ENCODE data around the gene BRME1.

The BRME1 gene

DNA sequence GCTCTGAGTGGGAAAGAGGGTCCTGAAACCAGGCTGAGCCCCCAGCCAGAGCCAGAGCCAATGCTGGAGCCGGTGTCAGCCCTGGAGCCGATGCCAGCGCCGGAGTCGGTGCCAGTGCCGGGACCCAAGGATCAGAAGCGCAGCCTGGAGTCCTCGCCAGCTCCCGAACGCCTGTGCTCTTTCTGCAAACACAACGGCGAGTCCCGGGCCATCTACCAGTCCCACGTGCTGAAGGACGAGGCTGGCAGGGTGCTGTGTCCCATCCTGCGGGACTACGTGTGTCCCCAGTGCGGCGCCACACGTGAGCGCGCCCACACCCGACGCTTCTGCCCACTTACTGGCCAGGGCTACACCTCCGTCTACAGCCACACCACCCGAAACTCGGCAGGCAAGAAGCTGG, 28.6 kb downstream of the BRME1 start:
- POLR2A ChIA-PET = no interaction called here
- 97% methylated on average over 27 of the region's 27 CpGs for WGBS (ENCODE audit: insufficient coverage)
- CTCF ChIA-PET = interaction anchor here (0.7 to 1.6 kb wide), 4 partner anchors 9 to 154 kb away, joined by 3 to 6 read pairs (median 3); partner anchors contain the start of gene IL27RA

GRCh38 chr19:13876834-13877233, 29.1 kb downstream of the BRME1 start, which contains the start of gene NANOS3:
NANOS3 (plus strand) TSS chr19:13877134; CDS start chr19:13877249, 115 bp downstream.
- ChIA-PET POLR2A (no interaction called here), CTCF (interaction anchor here (1.4 to 1.7 kb wide), 3 partner anchors 35 to 165 kb away, joined by 3 to 7 read pairs (median 6); partner anchors contain the start of gene IL27RA)
- Histone ChIP-seq H3K27ac (ENCODE audit: insufficient read depth in 1 of 2, low read depth in 1 of 2, low read length in 2 of 2, poor library complexity in 1 of 2, severe bottlenecking in 2 of 2) (no peak within 1 kb of the TSS), H3K4me3 (ENCODE audit: control insufficient read depth in 1 of 7, extremely low read depth in 1 of 7, insufficient read depth in 4 of 7, low read depth in 2 of 7, low read length in 6 of 7) (no peak within 1 kb of the TSS), H3K36me3 (ENCODE audit: control insufficient read depth in 4 of 4, insufficient read depth in 4 of 4, low read length in 3 of 4) (peaks cover 0 to 4% (median 0%) of the 10 kb centered on the region in 4 experiments), H3K4me1 (ENCODE audit: control extremely low read depth in 1 of 4, control insufficient read depth in 4 of 4, insufficient read depth in 4 of 4, low read length in 3 of 4) (peaks cover 0 to 43% (median 32%) of the 10 kb centered on the region in 4 experiments), H3K9me3 (ENCODE audit: control extremely low read depth in 1 of 5, control insufficient read depth in 4 of 5, insufficient read depth in 2 of 5, low read depth in 1 of 5, low read length in 4 of 5) (no peaks in the 10 kb centered on the region), H3K27me3 (replicated peaks in 2 of 5; ENCODE audit: control insufficient read depth in 4 of 5, insufficient read depth in 5 of 5, low read length in 4 of 5) (no peaks in the 10 kb centered on the region)
- 17% methylated on average over 1 of the region's 5 CpGs for WGBS (ENCODE audit: insufficient coverage)
- DNase-seq = no peak

More for the DNA sequence above, 28.6 kb downstream of the BRME1 start:
- no peak overlapping the region for H3K27ac ChIP-seq (ENCODE audit: insufficient read depth in 1 of 2, low read depth in 1 of 2, low read length in 2 of 2, poor library complexity in 1 of 2, severe bottlenecking in 2 of 2)
- no peaks in the 10 kb centered on the region for H3K27me3 ChIP-seq (replicated peaks in 2 of 5; ENCODE audit: control insufficient read depth in 4 of 5, insufficient read depth in 5 of 5, low read length in 4 of 5)
- no peak for DNase-seq
- no peak overlapping the region for H3K4me3 ChIP-seq (ENCODE audit: control insufficient read depth in 1 of 7, extremely low read depth in 1 of 7, insufficient read depth in 4 of 7, low read depth in 2 of 7, low read length in 6 of 7)
- H3K4me1 ChIP-seq (ENCODE audit: control extremely low read depth in 1 of 4, control insufficient read depth in 4 of 4, insufficient read depth in 4 of 4, low read length in 3 of 4) = peaks cover under 1 to 48% (median 36%) of the 10 kb centered on the region in 4 experiments
- H3K36me3 ChIP-seq (ENCODE audit: control insufficient read depth in 4 of 4, insufficient read depth in 4 of 4, low read length in 3 of 4) = peaks cover 0 to 4% (median 0%) of the 10 kb centered on the region in 4 experiments
- H3K9me3 ChIP-seq (ENCODE audit: control extremely low read depth in 1 of 5, control insufficient read depth in 4 of 5, insufficient read depth in 2 of 5, low read depth in 1 of 5, low read length in 4 of 5) = no peaks in the 10 kb centered on the region

DNA sequence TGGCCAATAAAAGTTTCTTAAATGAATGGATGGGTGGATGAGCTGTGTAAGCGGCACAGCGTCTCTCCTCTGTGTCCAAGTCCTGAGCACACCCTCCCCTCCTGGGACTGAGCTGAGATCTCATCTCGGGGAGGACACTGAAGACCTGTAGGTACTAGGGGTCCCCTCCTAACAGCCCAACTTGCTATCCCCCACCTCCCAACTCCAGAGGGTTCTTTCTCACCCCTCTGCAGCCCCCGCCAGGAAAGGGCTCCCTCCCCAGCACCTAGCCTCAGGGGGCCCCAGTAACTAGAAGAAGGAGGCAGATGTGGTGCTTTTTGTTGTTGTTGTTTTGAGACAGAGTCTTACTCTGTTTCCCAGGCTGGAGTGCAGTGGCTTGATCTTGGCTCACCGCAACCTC, 30.1 kb downstream of the BRME1 start:
- no peak overlapping the region for H3K27ac ChIP-seq (ENCODE audit: insufficient read depth in 1 of 2, low read depth in 1 of 2, low read length in 2 of 2, poor library complexity in 1 of 2, severe bottlenecking in 2 of 2)
- POLR2A ChIA-PET = no interaction called here
- no peak overlapping the region for H3K4me3 ChIP-seq (ENCODE audit: control insufficient read depth in 1 of 7, extremely low read depth in 1 of 7, insufficient read depth in 4 of 7, low read depth in 2 of 7, low read length in 6 of 7)
- H3K36me3 ChIP-seq (ENCODE audit: control insufficient read depth in 4 of 4, insufficient read depth in 4 of 4, low read length in 3 of 4) = peaks cover 0 to 5% (median 2%) of the 10 kb centered on the region in 4 experiments
- no peaks in the 10 kb centered on the region for H3K9me3 ChIP-seq (ENCODE audit: control extremely low read depth in 1 of 5, control insufficient read depth in 4 of 5, insufficient read depth in 2 of 5, low read depth in 1 of 5, low read length in 4 of 5)
- CTCF ChIA-PET = interaction anchor here (0.6 to 1.7 kb wide), 7 partner anchors 34 to 250 kb away, joined by 3 to 7 read pairs (median 3); partner anchors contain the start of gene MISP3
- peaks cover 0 to 33% (median 22%) of the 10 kb centered on the region in 4 experiments for H3K4me1 ChIP-seq (ENCODE audit: control extremely low read depth in 1 of 4, control insufficient read depth in 4 of 4, insufficient read depth in 4 of 4, low read length in 3 of 4)
- 100% methylated on average over 1 of the region's 5 CpGs for WGBS (ENCODE audit: insufficient coverage)
- no peaks in the 10 kb centered on the region for H3K27me3 ChIP-seq (replicated peaks in 2 of 5; ENCODE audit: control insufficient read depth in 4 of 5, insufficient read depth in 5 of 5, low read length in 4 of 5)
- no peak for DNase-seq

DNA sequence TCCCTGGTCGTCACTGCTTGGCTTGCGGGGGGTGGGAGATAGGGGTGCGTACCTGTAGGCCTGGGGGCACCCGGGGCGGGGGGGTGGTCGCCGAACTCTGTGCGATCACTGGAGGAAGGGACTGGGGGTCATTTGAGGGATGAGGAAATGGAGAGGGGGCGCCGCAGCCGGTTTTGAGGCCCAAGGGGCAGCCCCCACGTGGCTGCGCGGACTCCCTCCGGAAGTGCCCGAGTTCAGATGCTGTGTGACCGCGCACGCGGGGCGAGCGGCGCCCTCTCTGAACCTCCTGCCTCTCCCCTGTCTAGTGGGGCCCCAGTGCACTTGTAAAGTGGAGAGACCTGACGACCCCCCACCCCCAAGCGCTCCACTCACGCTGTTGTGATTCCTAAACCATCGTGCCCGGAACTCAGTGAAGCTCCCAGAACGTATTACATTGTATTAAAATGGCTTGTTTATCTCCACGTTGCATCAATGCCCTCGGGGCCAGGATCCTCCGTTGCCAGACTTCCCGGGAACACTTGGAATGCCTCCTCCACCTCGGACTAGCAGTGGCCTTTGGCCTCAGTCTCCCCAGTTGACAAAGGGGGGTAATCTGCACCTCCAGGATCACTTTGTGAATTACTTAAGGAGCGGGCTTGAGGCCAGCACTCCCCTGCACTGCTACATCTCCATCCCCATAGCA, 31.9 kb downstream of the BRME1 start:
- Histone ChIP-seq H3K27me3 (replicated peaks in 2 of 5; ENCODE audit: control insufficient read depth in 4 of 5, insufficient read depth in 5 of 5, low read length in 4 of 5) (no peaks in the 10 kb centered on the region), H3K27ac (ENCODE audit: insufficient read depth in 1 of 2, low read depth in 1 of 2, low read length in 2 of 2, poor library complexity in 1 of 2, severe bottlenecking in 2 of 2) (no peak overlapping the region), H3K9me3 (ENCODE audit: control extremely low read depth in 1 of 5, control insufficient read depth in 4 of 5, insufficient read depth in 2 of 5, low read depth in 1 of 5, low read length in 4 of 5) (no peaks in the 10 kb centered on the region), H3K36me3 (ENCODE audit: control insufficient read depth in 4 of 4, insufficient read depth in 4 of 4, low read length in 3 of 4) (peaks cover 0 to 6% (median 2%) of the 10 kb centered on the region in 4 experiments), H3K4me1 (ENCODE audit: control extremely low read depth in 1 of 4, control insufficient read depth in 4 of 4, insufficient read depth in 4 of 4, low read length in 3 of 4) (peaks cover 0 to 22% (median 14%) of the 10 kb centered on the region in 4 experiments), H3K4me3 (ENCODE audit: control insufficient read depth in 1 of 7, extremely low read depth in 1 of 7, insufficient read depth in 4 of 7, low read depth in 2 of 7, low read length in 6 of 7) (no peak overlapping the region)
- 77% methylated on average over 23 of the region's 35 CpGs for WGBS (ENCODE audit: insufficient coverage)
- CTCF ChIA-PET = interaction anchor here (2.7 kb wide), 1 partner anchor 8 kb away, joined by 6 read pairs; no protein-coding TSS in a partner anchor
- POLR2A ChIA-PET = interaction anchor here (2.1 kb wide), 1 partner anchor 38 kb away, joined by 19 read pairs; no protein-coding TSS in a partner anchor
- no peak for DNase-seq

DNA sequence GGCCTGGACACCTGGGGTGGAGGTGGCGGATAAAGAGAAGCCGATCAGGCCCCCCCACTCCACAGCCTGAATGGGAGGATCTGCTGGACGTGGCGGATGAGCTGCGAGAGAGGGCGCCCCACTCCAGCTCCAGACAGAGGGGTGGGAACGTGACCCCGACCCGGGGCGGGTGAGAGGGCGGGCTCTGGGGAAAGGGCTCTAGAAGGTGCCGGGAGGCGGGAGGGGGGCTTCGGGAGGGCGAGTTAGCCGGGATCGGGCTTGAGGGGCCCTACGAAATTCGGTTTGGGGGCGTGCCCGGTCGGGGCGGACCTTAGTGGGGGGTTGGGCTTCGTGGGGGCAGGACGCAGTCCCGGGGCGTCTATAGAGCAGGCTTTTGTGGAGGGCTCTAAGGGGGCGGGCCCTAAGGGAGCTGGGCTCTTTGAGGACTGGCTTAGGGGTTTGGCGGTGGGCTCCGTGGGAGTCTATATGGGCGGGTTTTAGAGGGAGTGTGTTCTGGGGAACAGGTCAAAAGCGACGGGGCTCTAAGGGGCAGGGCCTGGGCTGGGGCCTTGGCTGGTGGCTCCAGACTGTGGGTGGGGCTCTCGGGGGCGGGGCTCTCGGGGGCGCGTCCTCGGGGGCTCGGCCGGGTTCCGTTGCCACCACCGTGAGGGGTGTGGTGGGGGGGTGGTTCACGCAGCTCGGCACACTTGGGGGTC, 33.1 kb downstream of the BRME1 start:
- WGBS (ENCODE audit: insufficient coverage) = 3% methylated on average over 18 of the region's 45 CpGs
- H3K27ac ChIP-seq (ENCODE audit: insufficient read depth in 1 of 2, low read depth in 1 of 2, low read length in 2 of 2, poor library complexity in 1 of 2, severe bottlenecking in 2 of 2) = peak overlapping the region in 1 of 2 experiments; percentile 49
- DNase-seq = peak; percentile 85 to 94 (median 92)
- ChIA-PET POLR2A (interaction anchor here (0.5 to 2.1 kb wide), 8 partner anchors 8 to 487 kb away, joined by 3 to 19 read pairs (median 4); no protein-coding TSS in a partner anchor), CTCF (interaction anchor here (0.6 to 2.7 kb wide), 8 partner anchors 9 to 242 kb away, joined by 3 to 16 read pairs (median 4); no protein-coding TSS in a partner anchor)
- H3K36me3 ChIP-seq (ENCODE audit: control insufficient read depth in 4 of 4, insufficient read depth in 4 of 4, low read length in 3 of 4) = peaks cover 0 to 6% (median 2%) of the 10 kb centered on the region in 4 experiments
- no peaks in the 10 kb centered on the region for H3K9me3 ChIP-seq (ENCODE audit: control extremely low read depth in 1 of 5, control insufficient read depth in 4 of 5, insufficient read depth in 2 of 5, low read depth in 1 of 5, low read length in 4 of 5)
- peak overlapping the region; percentile 18 to 76 (median 48) for H3K4me3 ChIP-seq (ENCODE audit: control insufficient read depth in 1 of 7, extremely low read depth in 1 of 7, insufficient read depth in 4 of 7, low read depth in 2 of 7, low read length in 6 of 7)
- peaks cover 0 to 23% (median 15%) of the 10 kb centered on the region in 4 experiments for H3K4me1 ChIP-seq (ENCODE audit: control extremely low read depth in 1 of 4, control insufficient read depth in 4 of 4, insufficient read depth in 4 of 4, low read length in 3 of 4)
- H3K27me3 ChIP-seq (replicated peaks in 2 of 5; ENCODE audit: control insufficient read depth in 4 of 5, insufficient read depth in 5 of 5, low read length in 4 of 5) = no peaks in the 10 kb centered on the region

DNA sequence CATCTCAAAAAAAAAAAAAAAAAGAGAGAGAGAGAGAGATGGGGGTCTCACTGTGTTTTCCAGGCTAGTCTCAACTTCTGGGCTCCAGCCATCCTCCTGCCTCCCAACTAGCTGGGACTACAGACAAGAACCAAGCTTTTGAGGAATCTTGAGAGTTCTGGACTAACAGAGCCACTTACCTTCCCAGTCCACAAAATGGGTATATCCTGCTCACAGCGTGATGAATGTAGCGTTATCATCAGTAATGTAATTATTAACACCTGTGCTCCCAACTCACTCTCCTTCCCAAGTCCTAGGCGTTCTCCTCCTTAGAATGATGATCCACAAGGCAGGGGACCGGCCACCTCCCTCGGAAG, 33.6 kb downstream of the BRME1 start:
- Histone ChIP-seq H3K36me3 (ENCODE audit: control insufficient read depth in 4 of 4, insufficient read depth in 4 of 4, low read length in 3 of 4) (peaks cover 0 to 6% (median 0%) of the 10 kb centered on the region in 4 experiments), H3K4me3 (ENCODE audit: control insufficient read depth in 1 of 7, extremely low read depth in 1 of 7, insufficient read depth in 4 of 7, low read depth in 2 of 7, low read length in 6 of 7) (peak overlapping the region; percentile 10 to 76 (median 48)), H3K9me3 (ENCODE audit: control extremely low read depth in 1 of 5, control insufficient read depth in 4 of 5, insufficient read depth in 2 of 5, low read depth in 1 of 5, low read length in 4 of 5) (no peaks in the 10 kb centered on the region), H3K27ac (ENCODE audit: insufficient read depth in 1 of 2, low read depth in 1 of 2, low read length in 2 of 2, poor library complexity in 1 of 2, severe bottlenecking in 2 of 2) (peak overlapping the region in 1 of 2 experiments; percentile 49), H3K4me1 (ENCODE audit: control extremely low read depth in 1 of 4, control insufficient read depth in 4 of 4, insufficient read depth in 4 of 4, low read length in 3 of 4) (peaks cover 0 to 28% (median 17%) of the 10 kb centered on the region in 4 experiments), H3K27me3 (replicated peaks in 2 of 5; ENCODE audit: control insufficient read depth in 4 of 5, insufficient read depth in 5 of 5, low read length in 4 of 5) (no peaks in the 10 kb centered on the region)
- 40% methylated on average over 3 of the region's 5 CpGs for WGBS (ENCODE audit: insufficient coverage)
- no peak for DNase-seq
- ChIA-PET POLR2A (interaction anchor here (0.5 to 2.1 kb wide), 9 partner anchors 8 to 487 kb away, joined by 3 to 19 read pairs (median 4); partner anchors contain the start of gene IL27RA), CTCF (interaction anchor here (0.6 to 2.7 kb wide), 9 partner anchors 9 to 243 kb away, joined by 3 to 16 read pairs (median 3); no protein-coding TSS in a partner anchor)
